Transverse colon (tissue), 4 donors: Measurements from ENCODE around the gene CCL18. TPM values are rescaled to one million over a fixed set of nuclear protein-coding genes. Genes with fewer than 3 reads are reported as not detected.
"Not testable (repeated sequence)": the region's sequence is repeated elsewhere in the genome, so short reads cannot be mapped to it uniquely, and the experiment has no call there.

ENCODE experiments used
- DNase-seq: peaks from one replicate; pipeline ENCODE4 v3.0.0-alpha.2; 2019
- H3K27ac ChIP-seq, 4 donors: fragments of 200-600 bp; sonication (generic); 2 replicates each; pipeline ENCODE4 v1.5.1; 2016 to 2018; ENCODE audit warnings: inconsistent platforms in 4 of 4
- H3K27me3 ChIP-seq: fragments of 200-600 bp; sonication (generic); 2 replicates; pipeline ENCODE4 v1.5.1; 2017; ENCODE audit warnings: inconsistent platforms
- H3K36me3 ChIP-seq, 4 donors: fragments of 200-600 bp; sonication (generic); 2 replicates each; pipeline ENCODE4 v1.5.1; 2017 to 2019; ENCODE audit warnings: inconsistent platforms in 4 of 4
- H3K4me1 ChIP-seq, 4 donors: fragments of 200-600 bp; sonication (generic); 2 replicates each; pipeline ENCODE4 v1.5.1; 2017 to 2020; ENCODE audit warnings: inconsistent platforms in 4 of 4
- H3K4me3 ChIP-seq, 4 donors: fragments of 200-600 bp; sonication (generic); 1 replicate in 1 of 4; 2 replicates in 3 of 4; pipeline versions ENCODE4 v1.5.1 to v1.6.1; 2017 to 2019; ENCODE audit warnings: inconsistent platforms in 4 of 4
- H3K9me3 ChIP-seq, 2 donors: fragments of 200-600 bp; sonication (generic); 2 replicates each; pipeline ENCODE4 v1.5.1; 2017 to 2019; ENCODE audit warnings: inconsistent platforms in 2 of 2
- EP300 ChIP-seq: sonication (generic); formaldehyde crosslinking; IDR thresholded peaks from one replicate; pipeline ENCODE4 v1.6.1; 2017; ENCODE audit warnings: antibody characterized with exemption, low read depth
- POLR2A ChIP-seq: fragments of 450-650 bp; IDR thresholded peaks from one replicate; pipeline ENCODE4 v1.6.1; 2016; ENCODE audit warnings: antibody characterized with exemption, mild to moderate bottlenecking, moderate library complexity
- POLR2AphosphoS5 ChIP-seq, 3 donors: sonication (generic); formaldehyde crosslinking; IDR thresholded peaks; one replicate each; pipeline ENCODE4 v1.6.1; 2016; ENCODE audit warnings: antibody characterized with exemption in 3 of 3
- WGBS, 2 donors: methylation state at CpG; one replicate each; pipeline ENCODE4 v1.1.5; 2018; ENCODE audit warnings: low coverage in 1 of 2; 5-methylcytosine and 5-hydroxymethylcytosine counted together
- in situ Hi-C, 4 donors: fragments of 200-750 bp; cut with MboI; loops; one replicate each; pipeline versions ENCODE4 v1.15.0 to v1.15.1; 2017; ENCODE audit warnings: low sequenced_read_pairs in 3 of 4, low pct_ligation_motif_present in 1 of 4, low pct_unique_long_range_greater_than_20kb in 1 of 4
- intact Hi-C: fragments of 100-400 bp; cut with DNase I; formaldehyde crosslinking; loops from one replicate; pipeline ENCODE4 v1.15.1; 2023; ENCODE audit warnings: low total_unique reads
- total RNA-seq, 4 donors: library from RNA; depleted of rRNA; stranded (reverse); fragments of >200 nt; gene quantifications; one replicate each; pipeline ENCODE4 v1.1.0, GENCODE V29; 2016
- TF ChIP-seq, protein P1 (sequence below), 5 experiments: fragments of 200-600 bp in 3 of 5; fragments of 450-650 bp in 2 of 5; sonication (generic) in 3 of 5; IDR thresholded peaks; 1 replicate in 2 of 5; 2 replicates in 3 of 5; pipeline ENCODE4 v1.5.1; 2016 to 2017; ENCODE audit warnings: antibody characterized with exemption in 5 of 5, inconsistent platforms in 3 of 5, mild to moderate bottlenecking in 2 of 5, moderate library complexity in 1 of 5

CCL18 gene
- 1 to 10 TPM in 2 of 4 donors, not detected in 2; 1.2 to 4.9 TPM for total RNA-seq

GRCh38 chr17:36063786-36064541 is at the start of gene CCL18:
CCL18 (plus strand) TSS chr17:36064272; CDS start chr17:36064343, 71 bp downstream.
- no peak for TF ChIP-seq EP300
- TF ChIP-seq, protein P1, sequence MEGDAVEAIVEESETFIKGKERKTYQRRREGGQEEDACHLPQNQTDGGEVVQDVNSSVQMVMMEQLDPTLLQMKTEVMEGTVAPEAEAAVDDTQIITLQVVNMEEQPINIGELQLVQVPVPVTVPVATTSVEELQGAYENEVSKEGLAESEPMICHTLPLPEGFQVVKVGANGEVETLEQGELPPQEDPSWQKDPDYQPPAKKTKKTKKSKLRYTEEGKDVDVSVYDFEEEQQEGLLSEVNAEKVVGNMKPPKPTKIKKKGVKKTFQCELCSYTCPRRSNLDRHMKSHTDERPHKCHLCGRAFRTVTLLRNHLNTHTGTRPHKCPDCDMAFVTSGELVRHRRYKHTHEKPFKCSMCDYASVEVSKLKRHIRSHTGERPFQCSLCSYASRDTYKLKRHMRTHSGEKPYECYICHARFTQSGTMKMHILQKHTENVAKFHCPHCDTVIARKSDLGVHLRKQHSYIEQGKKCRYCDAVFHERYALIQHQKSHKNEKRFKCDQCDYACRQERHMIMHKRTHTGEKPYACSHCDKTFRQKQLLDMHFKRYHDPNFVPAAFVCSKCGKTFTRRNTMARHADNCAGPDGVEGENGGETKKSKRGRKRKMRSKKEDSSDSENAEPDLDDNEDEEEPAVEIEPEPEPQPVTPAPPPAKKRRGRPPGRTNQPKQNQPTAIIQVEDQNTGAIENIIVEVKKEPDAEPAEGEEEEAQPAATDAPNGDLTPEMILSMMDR (IDR thresholded peaks at IDR 0.05) = no peak
- TF ChIP-seq POLR2AphosphoS5 (IDR thresholded peaks at IDR 0.05) = no peak
- no peak for TF ChIP-seq POLR2A
- in situ Hi-C loops = no loop called here
- intact Hi-C loops = no loop called here

DNA sequence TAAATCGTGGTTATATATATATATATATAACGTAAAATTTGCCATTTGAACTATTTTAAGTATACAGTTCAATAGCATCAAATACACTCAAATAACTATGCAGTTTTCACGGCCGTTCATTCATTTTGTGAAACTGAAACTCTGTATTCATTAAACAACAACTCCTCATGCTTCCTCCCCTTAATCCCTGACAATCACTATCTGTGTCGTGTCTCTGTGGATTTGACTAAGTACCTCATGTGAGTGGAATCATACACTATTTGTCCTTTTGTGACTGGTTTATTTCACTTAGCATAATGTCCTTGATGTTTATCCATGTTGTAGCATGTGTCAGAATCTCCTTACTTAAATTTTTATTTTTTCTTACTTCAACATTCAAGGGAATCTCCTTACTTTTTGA is 49.1 kb upstream of the CCL18 start:
- H3K4me3 ChIP-seq = no peak overlapping the region
- intact Hi-C loops = no loop called here
- no peaks in the 10 kb centered on the region for H3K27me3 ChIP-seq
- TF ChIP-seq POLR2A = no peak
- TF ChIP-seq, protein P1 (IDR thresholded peaks at IDR 0.05) = no peak
- no peaks in the 10 kb centered on the region for H3K4me1 ChIP-seq
- WGBS, 2 donors = 73 to 75% methylated on average over 5 of the region's 5 CpGs
- in situ Hi-C loops = no loop called here
- no peak overlapping the region for H3K27ac ChIP-seq
- no peaks in the 10 kb centered on the region for H3K9me3 ChIP-seq
- no peak for DNase-seq
- no peaks in the 10 kb centered on the region for H3K36me3 ChIP-seq

More at GRCh38 chr17:36063786-36064541, at the start of gene CCL18:
- Histone ChIP-seq H3K27ac (no peak within 1 kb of the TSS), H3K9me3 (no peaks in the 10 kb centered on the region), H3K36me3 (no peaks in the 10 kb centered on the region), H3K4me3 (no peak within 1 kb of the TSS), H3K4me1 (no peaks in the 10 kb centered on the region), H3K27me3 (no peaks in the 10 kb centered on the region)
- 77 to 83% methylated on average over 1 to 5 of the region's 5 CpGs for WGBS, 2 donors
- no peak for DNase-seq

DNA sequence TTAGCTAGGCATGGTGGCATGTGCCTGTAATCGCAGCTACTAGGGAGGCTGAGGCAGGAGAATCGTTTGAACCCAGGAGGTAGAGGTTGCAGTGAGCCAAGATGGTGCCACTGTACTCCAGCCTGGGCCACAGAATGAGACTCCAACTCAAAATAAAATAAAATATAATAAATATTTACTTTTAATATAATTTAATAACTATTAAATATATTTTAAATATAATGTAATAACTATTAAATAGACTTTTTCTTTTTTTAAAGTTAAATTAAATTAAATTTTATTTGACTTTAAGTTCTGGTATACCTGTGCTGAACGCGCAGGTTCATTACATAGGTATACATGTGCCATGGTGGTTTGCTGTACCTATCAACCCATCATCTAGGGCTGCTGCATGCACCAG is 48.2 kb upstream of the CCL18 start:
- H3K9me3 ChIP-seq, H3K4me1 ChIP-seq, DNase-seq, H3K36me3 ChIP-seq, H3K4me3 ChIP-seq, H3K27me3 ChIP-seq, intact Hi-C loops, in situ Hi-C loops, H3K27ac ChIP-seq: not testable (repeated sequence)
- 85 to 96% methylated on average over 4 of the region's 4 CpGs for WGBS, 2 donors

- Histone ChIP-seq H3K4me3 (no peak overlapping the region), H3K27me3 (no peaks in the 10 kb centered on the region), H3K36me3 (no peaks in the 10 kb centered on the region), H3K9me3 (no peaks in the 10 kb centered on the region), H3K4me1 (no peaks in the 10 kb centered on the region), H3K27ac (no peak overlapping the region)
- no peak for TF ChIP-seq POLR2AphosphoS5 (IDR thresholded peaks at IDR 0.05)
- no peak for TF ChIP-seq EP300
- TF ChIP-seq POLR2A = no peak
- TF ChIP-seq, protein P1 (IDR thresholded peaks at IDR 0.05) = no peak
- DNase-seq = no peak
- in situ Hi-C loops = no loop called here
- WGBS, 2 donors = 91 to 94% methylated on average over 2 of the region's 2 CpGs
- intact Hi-C loops = no loop called here
These were observed 47.5 kb upstream of the CCL18 start for GRCh38 chr17:36016555-36016954.

GRCh38 chr17:36017799-36018198 is 46.3 kb upstream of the CCL18 start, which contains the start of gene CCL23:
CCL23 (minus strand) TSS chr17:36017972; CDS start chr17:36017897, 75 bp downstream.
- H3K4me1 ChIP-seq = no peaks in the 10 kb centered on the region
- DNase-seq = no peak
- H3K4me3 ChIP-seq = no peak within 1 kb of the TSS
- H3K9me3 ChIP-seq = no peaks in the 10 kb centered on the region
- no peaks in the 10 kb centered on the region for H3K36me3 ChIP-seq
- intact Hi-C loops = no loop called here
- H3K27me3 ChIP-seq = no peaks in the 10 kb centered on the region
- WGBS, 2 donors = 47 to 52% methylated on average over 3 to 6 of the region's 6 CpGs
- H3K27ac ChIP-seq = no peak within 1 kb of the TSS
- in situ Hi-C loops = no loop called here
- TF ChIP-seq, protein P1 (IDR thresholded peaks at IDR 0.05) = no peak
- TF ChIP-seq EP300 (no peak), POLR2AphosphoS5 (IDR thresholded peaks at IDR 0.05) (no peak), POLR2A (no peak)
